HG03108 (cell line): ENCODE results near the gene TAS1R2.

ENCODE experiments used
- ATAC-seq: cut with Tn5 transposase; IDR thresholded peaks from one replicate; pipeline ENCODE4 v1.9.1; 2021; ENCODE audit warnings: moderate library complexity; ENCODE audit not compliant: unreplicated experiment

TAS1R2 gene

DNA sequence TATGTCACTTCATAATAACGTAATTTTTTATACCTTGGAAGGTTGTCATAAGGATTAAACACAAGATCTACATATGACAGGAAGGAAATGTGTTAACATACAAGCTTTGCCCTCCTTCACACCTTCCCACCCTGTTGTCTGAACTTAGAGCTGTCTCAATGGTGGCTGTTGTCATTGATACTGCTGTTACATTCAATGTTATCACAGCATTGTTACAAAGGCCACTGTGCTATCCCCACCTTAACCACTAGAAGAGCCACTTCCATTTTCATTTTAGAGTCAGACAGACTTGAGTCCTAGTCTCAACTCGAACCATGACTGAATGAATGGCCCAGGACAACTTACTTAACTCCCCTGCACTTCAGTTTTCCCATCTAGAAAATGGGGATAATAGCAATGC lies 31.2 kb downstream of the TAS1R2 start:
- no peak for ATAC-seq

GRCh38 chr1:18823438-18823837 lies 36.0 kb downstream of the TAS1R2 start:
- ATAC-seq = no peak

DNA sequence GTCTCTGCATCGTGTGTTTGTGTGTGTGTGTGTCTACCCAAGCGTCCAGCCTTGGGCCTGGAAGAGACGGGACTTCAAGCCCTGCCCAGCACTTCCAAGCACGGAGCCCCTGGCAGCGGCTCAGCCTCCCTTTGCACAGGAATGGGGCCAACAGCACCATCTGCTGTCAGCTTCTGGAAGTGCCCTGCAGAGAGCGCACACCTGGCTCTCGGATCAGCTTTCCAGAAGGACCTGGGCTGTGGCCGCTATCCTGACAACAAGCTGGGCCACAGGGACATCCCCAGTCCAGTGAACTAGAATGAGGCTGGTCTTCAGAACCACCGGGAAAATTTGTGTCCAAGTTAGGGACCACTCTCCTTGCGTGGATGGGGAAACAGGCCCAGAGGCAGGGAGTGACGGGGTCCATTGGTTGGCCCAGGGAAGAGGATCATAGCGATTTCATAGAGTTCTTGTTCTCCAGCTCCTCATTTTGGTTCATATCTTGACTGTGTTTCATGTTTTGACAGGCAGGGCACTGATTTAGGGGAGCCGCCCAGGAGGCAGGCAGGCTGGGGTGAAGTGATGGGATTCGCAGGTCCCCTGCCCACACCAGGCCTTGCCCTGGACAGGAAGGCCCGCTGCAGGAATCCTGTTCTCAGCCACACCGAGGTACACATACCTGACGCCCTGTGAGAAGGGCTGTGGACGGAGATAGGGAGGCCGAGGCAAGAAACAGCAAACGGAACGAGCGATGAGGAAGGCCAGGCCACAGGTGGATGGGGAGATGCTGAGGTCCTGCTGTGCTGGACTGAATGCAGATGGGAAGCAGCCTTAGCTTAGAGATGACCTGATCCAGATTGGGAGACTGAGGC lies 38.4 kb downstream of the TAS1R2 start:
- no peak for ATAC-seq

DNA sequence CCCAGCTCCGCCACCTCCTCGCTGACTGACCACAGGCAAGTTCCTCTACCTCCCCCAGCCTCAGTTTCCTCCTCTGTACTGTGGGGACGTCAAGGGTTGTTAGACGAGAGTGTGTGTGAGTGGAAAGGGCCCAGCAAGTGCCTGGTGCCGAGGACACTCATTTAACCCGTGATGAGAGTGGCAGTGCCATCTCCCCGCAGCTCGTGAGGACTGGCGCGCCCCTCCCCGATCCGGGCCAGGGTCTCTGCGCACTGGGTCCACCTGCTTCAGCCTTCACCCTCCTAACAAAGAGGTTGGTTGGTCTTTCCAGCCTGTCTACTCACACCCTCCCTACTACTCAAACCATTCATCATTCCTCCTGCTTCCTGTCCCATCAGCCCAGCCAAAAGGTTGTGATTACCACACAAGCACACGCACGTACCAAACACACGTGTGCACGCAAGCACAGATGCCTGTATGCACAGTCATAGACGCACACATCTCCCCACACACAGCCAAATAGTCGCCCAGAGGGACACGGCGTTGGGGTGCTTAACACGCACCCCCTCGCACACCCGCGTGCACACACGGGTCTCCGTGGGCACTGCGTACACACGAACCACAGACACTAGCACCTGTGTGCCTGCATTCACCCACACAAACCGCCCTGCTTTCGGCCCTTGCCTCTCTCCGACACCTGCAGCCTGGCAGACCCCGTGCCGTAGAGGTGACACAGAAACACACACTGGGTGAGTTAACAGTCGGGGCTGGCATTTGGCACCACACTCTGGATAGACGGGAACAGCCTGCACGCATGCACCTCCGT lies 39.3 kb downstream of the TAS1R2 start:
- no peak for ATAC-seq

GRCh38 chr1:18819203-18819602 lies 40.3 kb downstream of the TAS1R2 start:
- no peak for ATAC-seq

DNA sequence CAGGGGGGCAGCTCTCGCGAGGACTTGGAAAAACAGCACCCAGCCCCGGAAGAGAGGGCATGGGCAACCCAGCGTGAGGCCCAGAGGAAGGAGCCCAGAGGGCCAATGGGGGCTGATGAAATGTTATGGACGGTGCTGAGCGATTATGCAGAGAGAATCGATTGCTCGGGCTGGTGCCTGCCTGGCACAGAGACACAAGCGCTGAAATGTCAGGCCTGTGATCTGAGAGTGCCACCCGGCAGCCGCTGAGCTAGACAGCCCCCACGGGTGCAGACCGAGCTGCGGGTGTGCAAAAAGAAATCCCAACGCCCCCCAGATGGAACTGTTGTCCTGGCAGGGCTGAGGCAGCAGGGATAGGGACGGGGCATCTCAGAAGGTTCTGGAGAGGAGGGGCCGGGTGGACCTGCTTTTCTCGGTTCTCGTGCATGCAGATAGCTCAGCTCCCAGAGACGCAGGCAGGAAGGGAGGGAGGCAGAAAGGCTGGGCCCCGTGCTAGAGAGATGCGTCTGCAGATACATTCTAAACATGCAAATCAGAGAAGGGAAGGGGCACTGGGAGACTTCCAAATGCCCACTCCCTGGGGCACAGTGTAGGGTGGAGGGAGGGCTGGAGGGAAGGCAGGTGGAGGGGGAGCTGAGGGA lies 41.5 kb downstream of the TAS1R2 start:
- ATAC-seq = no peak

DNA sequence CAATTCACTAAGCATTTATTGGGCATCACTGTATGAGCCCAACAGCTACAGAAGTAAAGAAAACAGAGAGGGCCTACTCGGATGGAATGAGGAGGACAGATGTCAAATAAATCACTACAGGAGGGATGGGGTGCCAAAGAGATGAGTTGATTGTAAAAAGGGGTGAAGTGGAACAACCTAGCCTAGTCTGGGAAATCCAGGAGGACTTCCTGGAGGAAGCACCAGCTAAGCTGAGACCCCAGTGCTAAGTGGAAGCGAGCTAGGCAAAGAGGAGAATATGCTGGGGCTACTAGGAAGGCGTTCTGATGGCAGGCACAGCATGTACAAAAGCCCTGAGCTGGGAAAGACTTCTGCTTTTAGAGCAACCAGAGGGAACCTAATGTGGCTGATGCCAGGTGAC lies 42.1 kb downstream of the TAS1R2 start:
- no peak for ATAC-seq

DNA sequence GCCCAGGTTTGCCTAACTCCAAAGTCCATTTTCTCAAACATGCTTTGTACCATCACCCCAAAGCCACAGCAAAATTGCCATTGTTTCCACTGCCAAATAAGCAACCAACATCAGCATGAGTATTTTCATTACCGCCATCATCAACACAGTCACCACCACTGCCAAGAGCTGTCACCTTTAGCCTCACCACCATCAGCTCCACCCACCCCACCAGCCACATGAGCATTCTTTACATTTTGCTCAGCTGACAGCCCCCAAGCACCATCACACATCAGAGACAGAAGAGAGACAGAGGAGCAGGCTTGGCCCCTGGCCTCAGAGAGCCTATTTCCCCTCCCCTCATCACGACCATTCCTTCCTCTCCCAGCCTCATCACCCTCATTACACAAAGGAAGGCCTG lies 42.7 kb downstream of the TAS1R2 start:
- no peak for ATAC-seq

DNA sequence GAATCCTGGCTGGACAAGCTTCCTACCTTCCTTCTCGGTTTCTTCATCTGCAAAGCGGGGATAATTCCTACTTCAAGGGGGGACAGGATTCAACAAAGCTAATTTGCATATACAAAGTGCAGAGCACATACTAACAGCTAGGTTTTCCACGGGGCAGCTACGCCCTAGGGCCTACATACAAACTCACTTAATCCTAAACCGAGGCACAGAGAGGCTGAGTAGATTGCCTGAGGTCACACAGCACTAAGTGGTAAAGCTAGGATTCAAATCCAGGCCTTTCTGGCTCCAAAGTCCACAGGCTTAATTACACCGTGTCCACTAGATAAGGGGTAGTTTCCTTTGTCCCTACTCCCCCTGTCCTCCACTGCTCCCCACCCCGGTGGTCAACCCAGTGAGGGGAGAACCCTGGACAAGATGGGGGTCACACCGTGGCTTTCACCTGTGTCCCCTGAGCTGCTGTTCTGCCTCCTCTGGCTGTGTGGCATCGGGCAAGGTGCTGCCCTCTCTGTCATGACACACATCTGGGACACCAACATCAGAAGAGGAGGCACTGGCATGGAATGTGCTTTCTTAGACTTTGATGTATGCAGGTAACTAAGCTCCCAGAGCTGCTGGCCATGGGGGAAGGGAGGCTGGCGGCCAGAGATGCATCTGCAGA lies 44.5 kb downstream of the TAS1R2 start:
- no peak for ATAC-seq

- no peak for ATAC-seq
Measured at GRCh38 chr1:18814425-18814824, 45.0 kb downstream of the TAS1R2 start.

DNA sequence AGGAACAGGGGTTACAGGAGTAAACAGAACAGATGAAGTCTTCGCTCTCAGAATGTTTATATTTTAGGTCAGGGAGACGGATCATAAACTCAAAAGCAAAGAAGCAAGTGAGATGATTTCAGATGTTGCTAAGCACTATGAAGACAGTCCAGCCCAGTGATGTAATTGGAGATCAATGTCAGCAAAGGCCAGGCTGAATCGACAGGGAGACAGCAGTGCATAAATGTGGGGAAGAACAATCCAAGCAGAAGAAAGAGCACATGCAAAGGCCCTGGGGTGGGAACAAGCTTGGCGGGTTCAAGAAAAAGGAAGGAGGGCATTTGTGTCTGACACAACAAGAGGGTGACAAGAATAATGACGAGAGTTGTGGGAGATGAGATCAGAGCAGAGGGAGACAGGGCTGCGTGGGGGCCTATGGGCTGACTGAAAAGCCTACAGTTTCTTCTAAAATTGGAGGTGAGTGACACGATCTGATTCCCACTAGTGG lies 47.0 kb downstream of the TAS1R2 start:
- no peak for ATAC-seq

DNA sequence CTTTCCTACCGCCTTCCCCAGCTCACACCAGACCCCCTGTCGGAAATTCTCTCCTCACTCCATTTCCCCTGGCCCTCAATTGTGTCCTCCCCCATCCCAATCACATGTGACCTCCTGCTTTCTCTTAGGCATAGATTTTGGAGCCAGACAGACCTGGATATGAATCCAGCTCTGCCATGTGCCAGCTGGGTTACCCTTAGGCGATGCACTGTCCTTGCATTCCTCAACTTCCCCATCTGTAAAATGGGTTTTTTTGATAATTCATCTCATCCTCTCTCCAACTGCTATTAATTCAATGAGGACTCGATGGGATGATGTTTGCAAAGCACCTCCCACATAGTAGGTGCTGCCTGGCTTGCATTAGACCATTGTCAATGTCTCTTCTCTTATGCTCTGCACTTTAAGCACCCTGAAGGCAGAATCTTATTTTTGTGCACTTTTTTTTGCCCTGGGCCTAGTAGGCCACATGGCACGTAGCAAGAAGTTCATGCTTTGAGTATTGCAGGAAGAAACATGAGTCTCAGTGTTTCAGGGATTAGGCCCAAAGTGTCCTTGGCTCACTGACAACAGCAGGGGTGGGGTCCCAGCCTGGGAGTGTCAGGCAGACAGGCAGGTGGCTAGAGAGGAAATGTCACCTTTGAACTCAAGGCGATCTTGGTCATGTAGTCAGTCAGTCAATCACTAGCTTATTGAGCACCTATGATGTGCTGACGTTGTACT lies 47.6 kb downstream of the TAS1R2 start:
- ATAC-seq = no peak

- no peak for ATAC-seq
Measured at GRCh38 chr1:18809953-18810899, 49.2 kb downstream of the TAS1R2 start.

GRCh38 chr1:18808550-18808949 lies 50.9 kb downstream of the TAS1R2 start:
- ATAC-seq = no peak

- ATAC-seq = no peak
Measured at GRCh38 chr1:18807334-18808063, 52.0 kb downstream of the TAS1R2 start.

DNA sequence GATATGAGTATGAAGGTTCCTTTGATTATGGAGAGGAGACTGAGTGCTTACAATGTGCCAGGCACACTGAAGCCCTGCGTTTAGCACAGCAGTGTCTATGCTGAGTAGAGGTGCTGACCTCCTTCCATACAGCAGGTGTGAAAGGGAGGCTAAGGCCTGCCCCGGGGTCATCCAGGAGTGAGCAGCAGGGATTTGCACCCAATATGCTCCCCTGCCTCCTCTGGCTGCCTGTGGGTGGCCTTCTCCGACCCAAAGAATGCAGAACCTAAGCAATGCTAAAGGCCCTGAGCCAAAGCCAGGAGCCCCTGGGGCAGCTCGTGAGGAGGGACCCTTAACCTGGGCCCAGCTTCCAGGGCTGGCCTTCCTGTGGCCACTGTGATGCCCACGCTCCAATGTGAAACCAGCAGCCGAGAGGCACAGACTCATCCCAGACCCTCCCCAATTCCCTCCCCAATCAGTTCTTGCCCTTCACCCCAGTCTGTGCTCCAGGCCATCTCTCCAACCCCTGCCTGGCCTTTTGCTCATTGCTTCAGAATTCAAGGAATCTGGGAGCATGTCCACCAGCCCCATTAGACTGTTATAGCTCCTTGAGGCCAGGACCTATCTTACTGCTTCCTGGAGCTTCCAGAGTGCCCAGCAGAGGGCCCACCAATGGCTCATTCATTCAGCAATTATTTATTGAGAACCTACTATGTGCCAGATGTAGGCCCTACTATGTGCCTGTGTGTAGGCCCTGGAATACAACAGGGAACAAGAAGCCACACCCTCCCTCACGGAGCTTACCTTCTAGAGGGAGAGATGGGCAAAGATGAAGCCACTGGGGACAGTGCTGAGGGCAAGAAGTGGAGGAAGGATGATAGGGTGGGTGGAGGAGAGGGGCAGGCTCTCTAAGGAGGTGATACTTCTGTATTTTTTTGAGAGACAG lies 53.3 kb downstream of the TAS1R2 start:
- no peak for ATAC-seq

GRCh38 chr1:18805150-18805879 lies 54.1 kb downstream of the TAS1R2 start:
- no peak for ATAC-seq
